GM12892 (cell line): ENCODE results near the gene CD37.

Experiments used
- POLR2A ChIP-seq: IDR thresholded peaks from 2 replicates; pipeline ENCODE4 v1.6.1; 2011; ENCODE audit warnings: low read depth, low read length, control low read depth
- POLR2AphosphoS5 ChIP-seq: IDR thresholded peaks from 2 replicates; pipeline ENCODE4 v1.6.1; 2011; ENCODE audit warnings: low read depth, low read length, control low read depth
- TAF1 ChIP-seq: IDR thresholded peaks from 2 replicates; pipeline ENCODE4 v1.6.1; 2011; ENCODE audit warnings: low read depth, mild to moderate bottlenecking, control low read depth, low read length, borderline replicate concordance

GRCh38 chr19:49333811-49334288 lies 1.4 kb upstream of the CD37 start:
- TF ChIP-seq POLR2AphosphoS5, result peak; percentile 60; the same call in 1 of the 2 replicates
- peak; percentile 78; the same call in 1 of the 2 replicates for TF ChIP-seq POLR2A
- TF ChIP-seq TAF1, result no peak
